Hepatocyte (in vitro differentiated cells): Measurements from ENCODE around the gene UBE2D4. TPM values are rescaled to one million over a fixed set of nuclear protein-coding genes. Genes with fewer than 3 reads are reported as not detected.

Source experiments
- DNase-seq: peaks from one replicate; pipeline ENCODE4 v3.0.0-alpha.2; 2016; ENCODE audit warnings: low spot score
- H2AFZ ChIP-seq: fragments of 200-600 bp; sonication (generic); 2 replicates; pipeline ENCODE4 v1.6.0; 2016; ENCODE audit warnings: antibody characterized with exemption, mild to moderate bottlenecking
- H3K27ac ChIP-seq: fragments of 200-600 bp; sonication (generic); 2 replicates; pipeline ENCODE4 v1.5.1; 2016; ENCODE audit warnings: mild to moderate bottlenecking
- H3K27me3 ChIP-seq: fragments of 200-600 bp; sonication (generic); 2 replicates; pipeline ENCODE4 v1.6.1; 2016
- H3K36me3 ChIP-seq: fragments of 200-600 bp; sonication (generic); replicated peaks from 2 replicates; pipeline ENCODE4 v1.5.1; 2016; ENCODE audit warnings: low read depth; ENCODE audit not compliant: insufficient read depth
- H3K4me1 ChIP-seq: fragments of 200-600 bp; sonication (generic); 2 replicates; pipeline ENCODE4 v1.5.1; 2016; ENCODE audit warnings: mild to moderate bottlenecking, moderate library complexity; ENCODE audit not compliant: insufficient read depth
- H3K4me2 ChIP-seq: fragments of 200-600 bp; sonication (generic); 2 replicates; pipeline ENCODE4 v1.6.0; 2016
- H3K4me3 ChIP-seq: fragments of 200-600 bp; sonication (generic); 2 replicates; pipeline ENCODE4 v1.5.1; 2016; ENCODE audit warnings: mild to moderate bottlenecking
- H3K79me2 ChIP-seq: fragments of 200-600 bp; sonication (generic); 2 replicates; pipeline ENCODE4 v1.6.0; 2017; ENCODE audit warnings: mild to moderate bottlenecking
- H3K9me2 ChIP-seq: fragments of 200-600 bp; sonication (generic); replicated peaks from 2 replicates; pipeline ENCODE4 v1.6.0; 2017; ENCODE audit warnings: mild to moderate bottlenecking; ENCODE audit not compliant: insufficient read depth
- H3K9me3 ChIP-seq: fragments of 200-600 bp; sonication (generic); 2 replicates; pipeline ENCODE4 v1.5.1; 2016; ENCODE audit warnings: low read depth, mild to moderate bottlenecking
- H4K20me1 ChIP-seq: fragments of 200-600 bp; sonication (generic); 2 replicates; pipeline ENCODE4 v1.6.0; 2016; ENCODE audit warnings: mild to moderate bottlenecking; ENCODE audit not compliant: insufficient read depth, poor library complexity, severe bottlenecking
- EZH2 ChIP-seq: fragments of 200-600 bp; sonication (generic); IDR thresholded peaks from 2 replicates; pipeline ENCODE4 v1.6.1; 2016; ENCODE audit warnings: antibody characterized with exemption, mild to moderate bottlenecking, borderline replicate concordance
- EZH2phosphoT487 ChIP-seq: fragments of 200-600 bp; sonication (generic); IDR thresholded peaks from one replicate; pipeline ENCODE4 v1.6.1; 2018; ENCODE audit warnings: antibody characterized with exemption, mild to moderate bottlenecking, low read depth, moderate library complexity; ENCODE audit not compliant: unreplicated experiment, severe bottlenecking
- WGBS: methylation state at CpG from one replicate; pipeline ENCODE4 v1.1.6; 2016; ENCODE audit warnings: low lambda C conversion rate; ENCODE audit errors: missing lambda C conversion rate; 5-methylcytosine and 5-hydroxymethylcytosine counted together
- polyA plus RNA-seq: library from polyadenylated mRNA; unstranded; fragments of >200 nt; fragmentation: Nextera tagmentation; extraction: Ambion mirVana; gene quantifications from 2 replicates; pipeline ENCODE4 v1.2.1, GENCODE V29; 2016
- total RNA-seq: library from RNA; depleted of rRNA; stranded (reverse); fragments of >200 nt; gene quantifications from 2 replicates; pipeline ENCODE4 v1.2.3, GENCODE V29; 2014
- TF ChIP-seq, protein P1 (sequence below): fragments of 200-600 bp; sonication (generic); IDR thresholded peaks from 2 replicates; pipeline ENCODE4 v1.5.1; 2016; ENCODE audit warnings: antibody characterized with exemption, mild to moderate bottlenecking; ENCODE audit not compliant: poor library complexity

The UBE2D4 gene
- total and polyA plus RNA-seq, 2 experiments from 2014 or later: 16.7 to 22.7 TPM

DNA sequence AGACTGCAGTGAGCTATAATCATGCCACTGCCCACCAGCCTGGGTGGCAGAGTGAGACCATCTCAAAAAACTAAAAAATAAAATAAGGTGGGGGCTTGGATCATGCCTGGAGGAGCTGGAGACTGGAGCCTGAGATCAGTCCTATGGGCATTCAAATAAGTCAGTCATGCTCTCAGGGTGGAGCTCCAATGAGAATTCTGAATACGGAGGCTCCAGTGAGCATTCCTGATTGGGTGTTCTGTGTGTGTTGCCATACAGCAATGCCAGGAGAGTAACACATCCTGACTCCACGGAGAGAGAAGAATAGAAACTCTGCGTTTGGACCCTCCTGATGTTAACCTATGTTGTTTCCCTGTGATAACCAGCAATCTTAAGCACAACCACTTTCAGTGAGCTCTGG, 16.0 kb downstream of the UBE2D4 start:
- Histone ChIP-seq H3K4me2 (no peak overlapping the region), H3K27me3 (no peaks in the 10 kb centered on the region), H4K20me1 (no peaks in the 10 kb centered on the region), H2AFZ (no peak overlapping the region), H3K36me3 (no peaks in the 10 kb centered on the region), H3K4me1 (peaks cover 9% of the 10 kb centered on the region), H3K4me3 (no peak overlapping the region), H3K9me3 (no peaks in the 10 kb centered on the region), H3K9me2 (no peaks in the 10 kb centered on the region), H3K27ac (no peak overlapping the region), H3K79me2 (no peaks in the 10 kb centered on the region)
- no peak for TF ChIP-seq EZH2
- TF ChIP-seq, protein P1, sequence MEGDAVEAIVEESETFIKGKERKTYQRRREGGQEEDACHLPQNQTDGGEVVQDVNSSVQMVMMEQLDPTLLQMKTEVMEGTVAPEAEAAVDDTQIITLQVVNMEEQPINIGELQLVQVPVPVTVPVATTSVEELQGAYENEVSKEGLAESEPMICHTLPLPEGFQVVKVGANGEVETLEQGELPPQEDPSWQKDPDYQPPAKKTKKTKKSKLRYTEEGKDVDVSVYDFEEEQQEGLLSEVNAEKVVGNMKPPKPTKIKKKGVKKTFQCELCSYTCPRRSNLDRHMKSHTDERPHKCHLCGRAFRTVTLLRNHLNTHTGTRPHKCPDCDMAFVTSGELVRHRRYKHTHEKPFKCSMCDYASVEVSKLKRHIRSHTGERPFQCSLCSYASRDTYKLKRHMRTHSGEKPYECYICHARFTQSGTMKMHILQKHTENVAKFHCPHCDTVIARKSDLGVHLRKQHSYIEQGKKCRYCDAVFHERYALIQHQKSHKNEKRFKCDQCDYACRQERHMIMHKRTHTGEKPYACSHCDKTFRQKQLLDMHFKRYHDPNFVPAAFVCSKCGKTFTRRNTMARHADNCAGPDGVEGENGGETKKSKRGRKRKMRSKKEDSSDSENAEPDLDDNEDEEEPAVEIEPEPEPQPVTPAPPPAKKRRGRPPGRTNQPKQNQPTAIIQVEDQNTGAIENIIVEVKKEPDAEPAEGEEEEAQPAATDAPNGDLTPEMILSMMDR: no peak
- TF ChIP-seq EZH2phosphoT487: no peak
- 74% methylated on average over 3 of the region's 3 CpGs for WGBS
- DNase-seq: no peak

DNA sequence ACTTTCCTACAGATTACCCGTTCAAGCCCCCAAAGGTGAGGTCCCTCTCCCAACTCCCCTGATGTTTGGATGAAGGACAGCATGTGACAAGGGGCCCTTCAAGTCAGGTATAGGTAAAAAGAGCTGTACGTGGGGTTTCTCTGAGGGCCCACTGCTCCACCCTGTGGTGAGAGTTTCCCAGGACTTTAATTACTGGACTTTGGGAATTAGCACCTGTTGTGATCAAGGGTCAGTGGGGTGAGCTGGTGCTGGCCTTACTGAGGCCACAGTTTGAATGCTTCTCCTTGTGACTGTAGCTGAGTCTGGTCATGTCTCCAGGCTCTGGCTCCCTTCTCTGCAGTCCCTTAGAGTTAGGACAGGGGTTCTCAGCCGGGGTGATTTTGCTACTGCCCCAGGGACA, 16.8 kb downstream of the UBE2D4 start:
- no peak overlapping the region for H2AFZ ChIP-seq
- H3K79me2 ChIP-seq: no peaks in the 10 kb centered on the region
- no peak overlapping the region for H3K4me2 ChIP-seq
- H3K36me3 ChIP-seq: no peaks in the 10 kb centered on the region
- 61% methylated on average over 3 of the region's 3 CpGs for WGBS
- no peak overlapping the region for H3K4me3 ChIP-seq
- no peaks in the 10 kb centered on the region for H3K27me3 ChIP-seq
- H3K9me2 ChIP-seq: no peaks in the 10 kb centered on the region
- H3K27ac ChIP-seq: no peak overlapping the region
- no peaks in the 10 kb centered on the region for H4K20me1 ChIP-seq
- TF ChIP-seq EZH2phosphoT487: no peak
- TF ChIP-seq, protein P1: peak; percentile 26
- TF ChIP-seq EZH2: no peak
- peak; percentile 29 for DNase-seq
- H3K4me1 ChIP-seq: peaks cover 9% of the 10 kb centered on the region
- H3K9me3 ChIP-seq: no peaks in the 10 kb centered on the region

DNA sequence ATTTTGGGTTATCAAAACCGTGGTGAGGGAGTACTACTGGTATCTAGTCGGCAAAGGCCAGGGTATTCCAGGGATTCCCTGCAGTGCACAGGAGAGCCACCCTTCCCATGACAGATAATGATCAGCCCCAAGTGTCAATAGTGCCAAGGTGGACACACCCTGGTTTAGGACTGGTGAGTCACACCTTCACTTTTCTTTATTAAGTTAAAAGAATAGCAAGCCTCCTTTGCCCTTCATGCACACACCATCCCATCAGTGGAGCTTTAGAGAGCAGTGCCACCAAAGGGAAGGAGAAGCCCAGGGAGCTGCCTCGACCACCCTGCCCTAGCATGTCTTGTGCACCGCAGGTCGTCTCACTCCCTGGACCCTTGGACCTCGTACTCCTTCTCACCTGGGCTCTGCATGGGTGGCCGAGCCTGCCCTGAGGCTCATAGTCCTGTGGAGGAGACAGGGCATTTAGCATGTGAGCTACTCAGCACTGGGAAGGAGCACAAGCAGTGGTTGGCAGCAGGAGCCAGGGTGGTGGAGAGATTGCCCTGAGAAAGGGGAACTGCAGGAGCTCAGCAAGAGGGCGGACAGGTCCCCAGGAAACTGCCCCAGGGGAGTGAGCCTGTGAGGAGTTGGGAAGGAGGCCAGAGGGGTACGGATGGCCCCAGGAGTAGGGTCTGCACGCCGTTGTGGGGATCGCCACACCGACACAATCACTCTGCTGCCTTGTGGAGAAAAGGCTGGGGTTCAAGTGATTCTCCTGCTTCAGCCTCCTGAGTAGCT, 17.4 kb downstream of the UBE2D4 start:
- Histone ChIP-seq H3K9me3 (no peaks in the 10 kb centered on the region), H4K20me1 (no peaks in the 10 kb centered on the region), H3K4me3 (no peak overlapping the region), H3K4me2 (no peak overlapping the region), H3K9me2 (no peaks in the 10 kb centered on the region), H3K4me1 (peaks cover 9% of the 10 kb centered on the region), H3K79me2 (no peaks in the 10 kb centered on the region), H3K27ac (no peak overlapping the region), H3K36me3 (no peaks in the 10 kb centered on the region), H3K27me3 (no peaks in the 10 kb centered on the region), H2AFZ (no peak overlapping the region)
- 85% methylated on average over 13 of the region's 13 CpGs for WGBS
- DNase-seq: peak; percentile 26
- TF ChIP-seq EZH2 (no peak), EZH2phosphoT487 (no peak)
- TF ChIP-seq, protein P1: no peak
